HG03108 (cell line): Measurements from ENCODE around the gene TGM6.

ENCODE experiments used
- ATAC-seq: cut with Tn5 transposase; IDR thresholded peaks from one replicate; pipeline ENCODE4 v1.9.1; 2021; ENCODE audit warnings: moderate library complexity; ENCODE audit not compliant: unreplicated experiment

TGM6 gene

GRCh38 chr20:2363587-2363986 is 17.1 kb upstream of the TGM6 start:
- no peak for ATAC-seq

- no peak for ATAC-seq
Observed at GRCh38 chr20:2364044-2364443, 16.7 kb upstream of the TGM6 start.

GRCh38 chr20:2365091-2365490 is 15.6 kb upstream of the TGM6 start:
- ATAC-seq = no peak

GRCh38 chr20:2365666-2366065 is 15.0 kb upstream of the TGM6 start:
- ATAC-seq = no peak

GRCh38 chr20:2368621-2369020 is 12.1 kb upstream of the TGM6 start:
- ATAC-seq = no peak

GRCh38 chr20:2373098-2373497 is 7.6 kb upstream of the TGM6 start:
- ATAC-seq = no peak

- ATAC-seq = no peak
Observed at GRCh38 chr20:2374346-2375125, 6.2 kb upstream of the TGM6 start.

GRCh38 chr20:2378893-2379292 is 1.8 kb upstream of the TGM6 start:
- ATAC-seq = no peak

GRCh38 chr20:2379511-2380229 is 1.0 kb upstream of the TGM6 start:
- no peak for ATAC-seq

- ATAC-seq = no peak
Observed at GRCh38 chr20:2381303-2381702, 602 bp downstream of the TGM6 start.

GRCh38 chr20:2382833-2383232 is 2.1 kb downstream of the TGM6 start:
- no peak for ATAC-seq

GRCh38 chr20:2385026-2385425 is 4.3 kb downstream of the TGM6 start:
- no peak for ATAC-seq

- ATAC-seq = no peak
Observed at GRCh38 chr20:2385496-2385895, 4.8 kb downstream of the TGM6 start.

- ATAC-seq = no peak
Observed at GRCh38 chr20:2386516-2387179, 5.9 kb downstream of the TGM6 start.

GRCh38 chr20:2387180-2387577 is 6.5 kb downstream of the TGM6 start:
- ATAC-seq = no peak

GRCh38 chr20:2387580-2387979 is 6.9 kb downstream of the TGM6 start:
- no peak for ATAC-seq

- no peak for ATAC-seq
Observed at GRCh38 chr20:2390951-2391675, 10.4 kb downstream of the TGM6 start.

GRCh38 chr20:2394411-2395055 is 13.8 kb downstream of the TGM6 start:
- ATAC-seq = no peak

- ATAC-seq = no peak
Observed at GRCh38 chr20:2395136-2395535, 14.4 kb downstream of the TGM6 start.

GRCh38 chr20:2396241-2396814 is 15.6 kb downstream of the TGM6 start:
- ATAC-seq = no peak
